GM21723 (cell line): ENCODE data around the gene BMERB1.
"Not testable (repeated sequence)": the region's sequence is repeated elsewhere in the genome, so short reads cannot be mapped to it uniquely, and the experiment has no call there.

Experiments
- ATAC-seq: cut with Tn5 transposase; IDR thresholded peaks from one replicate; pipeline ENCODE4 v1.9.1; 2021; ENCODE audit warnings: mild to moderate bottlenecking, moderate library complexity; ENCODE audit not compliant: unreplicated experiment

The BMERB1 gene

GRCh38 chr16:15519790-15520189 is 85.4 kb downstream of the BMERB1 start:
- no peak for ATAC-seq

- ATAC-seq = no peak
Measured at GRCh38 chr16:15521390-15521757, 87.0 kb downstream of the BMERB1 start.

GRCh38 chr16:15521758-15522509 is 87.5 kb downstream of the BMERB1 start:
- no peak for ATAC-seq

GRCh38 chr16:15523092-15523541 is 88.7 kb downstream of the BMERB1 start:
- no peak for ATAC-seq

GRCh38 chr16:15523939-15524338 is 89.6 kb downstream of the BMERB1 start:
- ATAC-seq = no peak

- ATAC-seq = no peak
Measured at GRCh38 chr16:15524966-15525365, 90.6 kb downstream of the BMERB1 start.

- ATAC-seq = no peak
Measured at GRCh38 chr16:15526097-15526496, 91.7 kb downstream of the BMERB1 start.

- ATAC-seq = no peak
Measured at GRCh38 chr16:15526731-15527130, 92.3 kb downstream of the BMERB1 start.

GRCh38 chr16:15529673-15530072 is 95.3 kb downstream of the BMERB1 start:
- no peak for ATAC-seq

GRCh38 chr16:15530085-15530484 is 95.7 kb downstream of the BMERB1 start:
- ATAC-seq = no peak

GRCh38 chr16:15532825-15533224 is 98.4 kb downstream of the BMERB1 start:
- no peak for ATAC-seq

- ATAC-seq = no peak
Measured at GRCh38 chr16:15533386-15533785, 99.0 kb downstream of the BMERB1 start.

- no peak for ATAC-seq
Measured at GRCh38 chr16:15535772-15536171, 101.4 kb downstream of the BMERB1 start.

- ATAC-seq = no peak
Measured at GRCh38 chr16:15536843-15537242, 102.5 kb downstream of the BMERB1 start.

GRCh38 chr16:15538507-15538906 is 104.1 kb downstream of the BMERB1 start:
- no peak for ATAC-seq

- ATAC-seq = no peak
Measured at GRCh38 chr16:15539197-15539596, 104.8 kb downstream of the BMERB1 start.

- ATAC-seq = no peak
Measured at GRCh38 chr16:15542261-15542660, 107.9 kb downstream of the BMERB1 start.

GRCh38 chr16:15542734-15543347 is 108.5 kb downstream of the BMERB1 start:
- no peak for ATAC-seq

- ATAC-seq = no peak
Measured at GRCh38 chr16:15544405-15544804, 110.0 kb downstream of the BMERB1 start.

GRCh38 chr16:15545544-15545943 is 111.2 kb downstream of the BMERB1 start:
- no peak for ATAC-seq

- not testable (repeated sequence) for ATAC-seq
Measured at GRCh38 chr16:15547072-15547767, 112.8 kb downstream of the BMERB1 start.

GRCh38 chr16:15547768-15548096 is 113.3 kb downstream of the BMERB1 start:
- ATAC-seq = no peak
